Nucleus accumbens (tissue), 56 donors: ENCODE data around the gene ATP2B3.

Experiments used
- DNase-seq, 56 donors: peaks; one replicate each; lab custom pipeline; 2025; lab: John Stamatoyannopoulos, UW

Gene ATP2B3

GRCh38 chrX:153504445-153505016, 12.9 kb upstream of the ATP2B3 start:
- DNase-seq: no peak

GRCh38 chrX:153505361-153505760, 12.1 kb upstream of the ATP2B3 start:
- no peak for DNase-seq

GRCh38 chrX:153507484-153508178, 9.8 kb upstream of the ATP2B3 start:
- peak in 53 of 56 donors; percentile 4 to 91 (median 61) for DNase-seq

GRCh38 chrX:153509592-153509991, 7.8 kb upstream of the ATP2B3 start:
- DNase-seq: no peak

- DNase-seq: no peak
Observed at GRCh38 chrX:153510383-153510782, 7.1 kb upstream of the ATP2B3 start.

GRCh38 chrX:153511784-153512500, 5.5 kb upstream of the ATP2B3 start:
- no peak for DNase-seq

GRCh38 chrX:153512501-153512893, 4.9 kb upstream of the ATP2B3 start:
- no peak for DNase-seq

GRCh38 chrX:153513265-153513664, 4.2 kb upstream of the ATP2B3 start:
- DNase-seq: no peak

GRCh38 chrX:153514259-153514658, 3.2 kb upstream of the ATP2B3 start:
- no peak for DNase-seq

GRCh38 chrX:153515435-153515834, 2.0 kb upstream of the ATP2B3 start:
- DNase-seq: no peak

GRCh38 chrX:153516073-153516472, 1.4 kb upstream of the ATP2B3 start:
- no peak for DNase-seq

- no peak for DNase-seq
Observed at GRCh38 chrX:153517946-153518834, 748 bp downstream of the ATP2B3 start.

GRCh38 chrX:153519569-153520286, 2.3 kb downstream of the ATP2B3 start:
- DNase-seq: no peak

GRCh38 chrX:153520287-153520917, 3.0 kb downstream of the ATP2B3 start:
- DNase-seq: no peak

GRCh38 chrX:153521034-153521433, 3.6 kb downstream of the ATP2B3 start:
- DNase-seq: peak in 15 of 56 donors; percentile 2 to 52 (median 14)

- no peak for DNase-seq
Observed at GRCh38 chrX:153522259-153522658, 4.8 kb downstream of the ATP2B3 start.

- no peak for DNase-seq
Observed at GRCh38 chrX:153523269-153523668, 5.8 kb downstream of the ATP2B3 start.

- DNase-seq: no peak
Observed at GRCh38 chrX:153524234-153524633, 6.8 kb downstream of the ATP2B3 start.

- DNase-seq: no peak
Observed at GRCh38 chrX:153525451-153525850, 8.0 kb downstream of the ATP2B3 start.

- no peak for DNase-seq
Observed at GRCh38 chrX:153526042-153526441, 8.6 kb downstream of the ATP2B3 start.
